Activated CD4-positive, alpha-beta T cell treated with anti-CD3 and anti-CD28 coated beads for 4 hours (primary cell): ENCODE results near the gene ADARB2.
"Not testable (repeated sequence)": the region's sequence is repeated elsewhere in the genome, so short reads cannot be mapped to it uniquely, and the experiment has no call there.

ENCODE experiments used
- DNase-seq, 2 donors: peaks; one replicate each; pipeline ENCODE4 v3.0.0-alpha.2; 2020

The ADARB2 gene

GRCh38 chr10:1328161-1328823 lies 409.0 kb downstream of the ADARB2 start:
- no peak for DNase-seq

GRCh38 chr10:1327759-1328158 lies 409.6 kb downstream of the ADARB2 start:
- no peak for DNase-seq

DNA sequence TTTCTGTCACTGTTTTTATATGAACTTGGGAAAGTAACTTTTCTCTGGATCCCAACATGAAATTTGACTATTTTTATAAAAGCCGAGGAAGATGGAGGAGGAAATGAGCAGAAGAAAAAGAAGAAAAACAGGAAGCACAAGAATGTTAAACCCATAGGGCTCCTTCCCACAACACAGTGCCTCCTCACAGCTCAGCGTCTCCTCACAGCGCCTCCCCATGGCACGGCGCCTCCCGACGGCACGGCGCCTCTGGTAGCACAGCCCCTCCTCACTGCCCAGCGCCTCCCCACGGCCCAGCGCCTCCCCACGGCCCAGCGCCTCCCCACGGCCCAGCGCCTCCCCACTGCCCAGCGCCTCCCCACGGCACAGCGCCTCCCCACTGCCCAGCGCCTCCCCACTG lies 410.8 kb downstream of the ADARB2 start:
- not testable (repeated sequence) for DNase-seq

GRCh38 chr10:1324903-1325302 lies 412.4 kb downstream of the ADARB2 start:
- no peak for DNase-seq

DNA sequence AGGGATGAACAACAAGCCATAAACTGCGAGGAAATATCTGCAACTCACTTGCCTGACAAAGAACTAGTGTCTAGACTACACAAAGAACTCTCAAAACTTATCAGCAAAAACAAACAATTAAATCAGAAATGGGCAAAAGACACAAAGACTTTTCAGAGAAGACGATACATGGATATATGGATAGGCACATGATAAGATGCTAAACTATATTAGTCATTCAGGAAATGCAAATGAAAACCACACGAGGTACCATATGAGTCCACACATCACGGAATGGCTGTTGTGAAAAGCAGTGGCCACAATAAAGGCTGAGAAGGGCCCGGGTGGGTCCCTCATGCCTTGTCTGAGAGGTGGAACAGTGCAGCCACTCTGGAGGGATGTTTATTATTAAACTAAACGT lies 413.4 kb downstream of the ADARB2 start:
- no peak for DNase-seq

- no peak for DNase-seq
These were observed 416.5 kb downstream of the ADARB2 start for GRCh38 chr10:1320739-1321320.

DNA sequence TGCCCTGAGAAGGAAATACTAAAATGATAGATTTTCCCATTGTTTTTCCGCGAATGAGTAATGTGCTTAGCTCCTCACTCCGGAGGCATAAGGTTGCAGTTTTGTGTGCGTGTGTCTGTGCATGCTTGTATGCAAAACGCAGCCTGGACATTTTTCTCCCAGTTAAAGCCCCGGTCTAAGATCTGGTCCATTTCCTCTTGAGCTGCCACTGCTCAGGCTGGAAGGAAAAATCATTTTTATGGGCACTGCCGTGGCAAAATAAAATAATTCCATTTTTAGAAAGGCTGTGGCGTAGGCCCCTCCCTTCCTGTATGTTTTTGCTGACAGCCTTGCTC lies 420.5 kb downstream of the ADARB2 start:
- no peak for DNase-seq

GRCh38 chr10:1316121-1316808 lies 421.1 kb downstream of the ADARB2 start:
- DNase-seq = no peak

DNA sequence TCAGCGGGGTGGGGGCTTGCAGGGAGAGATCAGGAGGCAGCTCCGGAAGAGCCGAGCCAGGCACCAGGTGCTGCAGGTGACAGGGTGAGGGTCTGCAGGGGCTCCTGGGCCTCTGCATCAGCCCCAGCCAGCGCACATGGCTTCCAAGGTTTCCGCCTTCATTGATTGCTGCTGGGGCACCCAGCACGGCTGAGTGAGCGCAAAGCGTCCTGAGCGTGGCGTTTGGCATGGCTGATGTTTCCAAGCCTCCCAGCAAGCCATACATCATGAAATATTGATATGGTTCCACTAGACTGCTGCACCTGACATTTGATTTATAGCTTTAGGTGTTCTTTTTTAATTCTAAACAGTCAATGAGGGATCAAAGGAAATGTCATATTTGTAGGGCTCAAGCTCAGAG lies 422.1 kb downstream of the ADARB2 start:
- no peak for DNase-seq

- no peak for DNase-seq
These were observed 425.6 kb downstream of the ADARB2 start for GRCh38 chr10:1311726-1312125.

DNA sequence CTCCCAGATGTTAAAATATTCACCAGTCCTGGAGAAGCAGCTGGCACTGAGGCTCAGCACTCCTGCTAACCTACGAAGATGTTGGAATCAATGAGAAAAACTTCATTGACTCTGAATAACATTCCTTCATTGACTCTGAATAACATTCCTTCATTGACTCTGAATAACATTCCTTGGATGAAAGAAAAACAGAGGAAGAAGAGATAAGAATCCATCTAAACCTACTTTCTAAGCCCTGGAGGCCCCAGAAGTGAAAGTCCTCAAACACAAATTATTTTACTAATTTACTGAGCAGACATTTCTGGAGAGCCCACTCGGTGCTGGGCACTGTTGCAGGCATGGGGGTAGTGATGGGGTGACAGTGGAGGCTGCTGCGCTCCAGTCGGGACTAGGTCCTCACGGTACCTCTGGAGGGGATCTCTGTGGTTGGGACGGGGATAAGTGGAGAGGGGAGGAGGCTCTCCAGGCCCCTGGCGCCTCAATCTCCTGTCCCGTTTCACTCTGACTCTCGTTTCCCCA lies 427.0 kb downstream of the ADARB2 start:
- no peak for DNase-seq

GRCh38 chr10:1309617-1310270 lies 427.6 kb downstream of the ADARB2 start:
- DNase-seq = no peak

- no peak for DNase-seq
These were observed 428.2 kb downstream of the ADARB2 start for GRCh38 chr10:1308962-1309616.

DNA sequence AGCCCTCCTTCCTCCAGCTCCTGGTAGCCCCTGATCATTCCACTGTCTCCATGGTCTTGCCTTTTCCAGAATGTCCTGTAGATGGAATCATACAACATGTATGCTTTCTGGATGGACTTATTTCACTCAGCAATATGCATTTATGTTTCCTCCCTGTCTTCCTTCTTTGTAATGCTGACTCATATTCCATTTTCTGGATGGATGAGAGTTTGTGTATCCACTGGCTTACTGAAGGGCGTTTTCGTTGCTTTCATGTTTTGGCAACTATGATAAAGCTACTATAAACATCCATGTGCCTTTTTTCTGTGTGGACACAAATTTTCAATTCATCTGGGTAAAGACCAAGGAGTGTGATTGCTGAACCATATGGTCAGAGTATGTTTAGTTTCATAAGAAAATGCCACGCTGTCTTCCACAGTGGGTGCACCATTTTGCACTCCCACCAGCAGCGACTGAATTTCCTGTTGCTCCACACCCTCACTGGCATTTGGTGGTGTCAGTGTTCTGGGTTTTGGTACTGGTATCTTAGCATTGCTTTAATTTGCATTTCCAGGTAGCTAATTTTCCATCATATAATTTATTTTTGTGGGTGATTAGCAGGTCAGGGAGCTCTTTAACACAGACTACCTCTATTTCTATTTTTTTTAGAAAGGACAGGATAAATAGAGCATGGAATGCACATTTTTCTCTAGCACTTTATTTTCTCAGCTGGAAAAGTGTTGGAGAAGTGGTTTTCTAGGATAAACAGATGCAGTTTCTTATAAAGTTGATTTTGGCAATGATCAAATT lies 429.0 kb downstream of the ADARB2 start:
- no peak for DNase-seq

GRCh38 chr10:1301143-1301542 lies 436.2 kb downstream of the ADARB2 start:
- no peak for DNase-seq

- no peak for DNase-seq
These were observed 437.1 kb downstream of the ADARB2 start for GRCh38 chr10:1300218-1300617.

DNA sequence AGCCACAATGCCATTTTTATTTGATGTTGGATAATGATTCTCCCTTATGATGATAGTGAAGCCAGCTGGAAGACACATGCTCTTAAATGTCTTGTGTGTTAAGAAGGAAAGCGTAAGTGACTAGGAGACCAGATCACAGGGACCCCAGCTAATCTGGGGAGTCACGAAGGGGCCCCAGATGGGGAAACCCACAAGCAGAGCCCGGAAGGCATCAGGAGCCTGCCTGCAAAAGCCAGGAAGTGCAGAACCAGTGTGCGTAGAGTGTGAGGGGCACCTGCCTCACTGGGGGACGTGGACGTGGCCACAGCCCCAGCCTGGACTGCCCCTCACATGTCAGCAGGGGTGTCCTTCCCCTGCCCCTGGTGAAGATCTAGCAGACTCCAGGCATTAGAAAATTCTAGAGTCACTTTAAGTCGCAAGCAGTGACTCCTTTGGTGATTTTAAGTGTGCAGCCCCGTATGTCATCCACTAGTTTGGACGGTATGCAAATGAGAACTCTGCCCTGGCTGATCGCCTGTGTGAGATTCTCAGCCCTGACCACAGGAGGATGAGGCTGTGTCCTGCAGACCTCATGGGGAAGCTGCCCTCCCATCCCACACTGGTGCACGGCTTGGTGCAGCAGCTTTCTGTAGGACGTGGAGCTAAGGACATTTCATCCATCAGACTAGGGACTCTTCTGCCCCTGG lies 438.1 kb downstream of the ADARB2 start:
- DNase-seq = no peak

DNA sequence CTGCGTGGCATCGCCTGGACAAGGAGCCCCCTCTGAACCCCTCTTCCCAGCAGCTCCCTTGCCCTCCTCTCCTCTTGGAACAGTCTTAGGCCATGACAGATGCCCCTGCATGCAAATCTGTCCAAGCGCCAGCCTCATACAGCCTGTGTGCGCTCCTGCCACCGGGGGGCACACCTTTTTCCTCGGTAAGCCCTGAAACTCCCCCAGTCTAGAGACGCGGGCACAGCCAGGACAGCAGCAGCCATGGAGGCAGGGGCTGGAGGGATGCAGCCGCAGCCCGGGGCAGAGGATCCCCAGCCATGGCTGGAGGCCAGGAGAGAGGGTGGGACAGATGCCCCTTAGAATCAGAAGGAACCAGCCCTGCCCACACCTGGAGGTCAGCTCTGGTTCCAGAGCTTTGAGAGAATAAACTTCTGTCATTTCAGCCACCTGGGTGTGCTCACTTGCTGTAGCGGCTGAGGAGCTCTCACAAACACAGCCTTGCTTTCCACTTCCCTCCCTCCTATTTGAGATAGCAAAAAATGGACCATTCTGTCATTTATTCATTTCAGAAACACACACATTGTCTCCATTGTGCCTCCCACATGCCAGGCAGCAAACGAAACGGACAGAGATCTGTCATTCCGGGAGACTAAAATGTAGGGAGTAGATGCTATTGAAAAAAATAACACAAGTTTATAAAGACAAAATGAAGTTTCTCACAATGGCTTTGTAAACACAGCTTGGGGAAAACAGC lies 439.6 kb downstream of the ADARB2 start:
- no peak for DNase-seq

GRCh38 chr10:1295756-1296480 lies 441.4 kb downstream of the ADARB2 start:
- DNase-seq = no peak

- no peak for DNase-seq
These were observed 442.6 kb downstream of the ADARB2 start for GRCh38 chr10:1294748-1295147.
